Measurements from ENCODE around the gene TRIM44. TPM values are rescaled to one million over a fixed set of nuclear protein-coding genes. Genes with fewer than 3 reads are reported as not detected.

Gene TRIM44
- total RNA-seq, 4 donors from 2014 or later: 6.8 to 32.0 (median 13.5) TPM

GRCh38 chr11:35678471-35678870 lies 15.9 kb downstream of the TRIM44 start:
- no peaks in the 10 kb centered on the region for H3K27me3 ChIP-seq
- no peak overlapping the region for H3K27ac ChIP-seq
- DNase-seq: no peak
- intact Hi-C loops (cut with DNase I): no loop called here
- WGBS, 2 donors: 93 to 96% methylated on average over 4 of the region's 4 CpGs
- no peak for TF ChIP-seq POLR2A (IDR thresholded peaks at IDR 0.05)
- no peak for TF ChIP-seq CTCF (IDR thresholded peaks at IDR 0.05)
- peaks cover 8 to 28% (median 19%) of the 10 kb centered on the region in 3 donors for H3K4me1 ChIP-seq
- no peak overlapping the region for H3K4me3 ChIP-seq
- no peaks in the 10 kb centered on the region for H3K36me3 ChIP-seq
- no peaks in the 10 kb centered on the region for H3K9me3 ChIP-seq

GRCh38 chr11:35678975-35679374 lies 16.4 kb downstream of the TRIM44 start:
- WGBS, 2 donors: 93 to 95% methylated on average over 1 of the region's 1 CpG
- H3K27ac ChIP-seq: no peak overlapping the region
- no peak for DNase-seq
- H3K27me3 ChIP-seq: no peaks in the 10 kb centered on the region
- peaks cover 8 to 33% (median 19%) of the 10 kb centered on the region in 3 donors for H3K4me1 ChIP-seq
- H3K4me3 ChIP-seq: no peak overlapping the region
- TF ChIP-seq CTCF (IDR thresholded peaks at IDR 0.05): no peak
- TF ChIP-seq POLR2A (IDR thresholded peaks at IDR 0.05): no peak
- no peaks in the 10 kb centered on the region for H3K36me3 ChIP-seq
- no peaks in the 10 kb centered on the region for H3K9me3 ChIP-seq
- intact Hi-C loops (cut with DNase I): no loop called here

GRCh38 chr11:35680506-35680905 lies 17.9 kb downstream of the TRIM44 start:
- Histone ChIP-seq H3K27ac (no peak overlapping the region), H3K4me1 (peaks cover 8 to 32% (median 17%) of the 10 kb centered on the region in 3 donors), H3K9me3 (no peaks in the 10 kb centered on the region), H3K27me3 (no peaks in the 10 kb centered on the region), H3K36me3 (peaks cover 0 to 5% (median 0%) of the 10 kb centered on the region in 3 donors), H3K4me3 (no peak overlapping the region)
- no peak for DNase-seq
- intact Hi-C loops (cut with DNase I): no loop called here
- 92 to 96% methylated on average over 1 of the region's 1 CpG for WGBS, 2 donors
- TF ChIP-seq CTCF (IDR thresholded peaks at IDR 0.05): no peak
- TF ChIP-seq POLR2A (IDR thresholded peaks at IDR 0.05): no peak

GRCh38 chr11:35681163-35681767 lies 18.7 kb downstream of the TRIM44 start:
- TF ChIP-seq POLR2A (IDR thresholded peaks at IDR 0.05): no peak
- H3K4me3 ChIP-seq: no peak overlapping the region
- 100% methylated on average over 1 of the region's 1 CpG for WGBS, 2 donors
- no peak overlapping the region for H3K27ac ChIP-seq
- H3K9me3 ChIP-seq: no peaks in the 10 kb centered on the region
- DNase-seq: no peak
- peaks cover 8 to 24% (median 9%) of the 10 kb centered on the region in 3 donors for H3K4me1 ChIP-seq
- no peaks in the 10 kb centered on the region for H3K27me3 ChIP-seq
- peaks cover 0 to 13% (median 0%) of the 10 kb centered on the region in 3 donors for H3K36me3 ChIP-seq
- intact Hi-C loops (cut with DNase I): no loop called here

- Histone ChIP-seq H3K27ac (no peak overlapping the region), H3K27me3 (no peaks in the 10 kb centered on the region), H3K4me3 (no peak overlapping the region), H3K9me3 (no peaks in the 10 kb centered on the region), H3K36me3 (peaks cover 0 to 25% (median 0%) of the 10 kb centered on the region in 3 donors), H3K4me1 (peaks cover 6 to 22% (median 9%) of the 10 kb centered on the region in 3 donors)
- TF ChIP-seq CTCF (IDR thresholded peaks at IDR 0.05) (no peak), POLR2A (IDR thresholded peaks at IDR 0.05) (no peak)
- DNase-seq: no peak
- intact Hi-C loops (cut with DNase I): no loop called here
- WGBS, 2 donors: 48 to 64% methylated on average over 7 to 9 of the region's 9 CpGs
Measured at GRCh38 chr11:35682230-35683173, 19.9 kb downstream of the TRIM44 start.

All from esophagus squamous epithelium (tissue), 5 donors.